Measurements from ENCODE around the gene SULF2. TPM values are rescaled to one million over a fixed set of nuclear protein-coding genes. Genes with fewer than 3 reads are reported as not detected.

SULF2 gene
- total and polyA plus RNA-seq, 2 experiments from 2014 or later, result 49.0 to 66.6 TPM

GRCh38 chr20:47747669-47748031 lies 37.6 kb downstream of the SULF2 start:
- Histone ChIP-seq H3K9me2 (replicated peaks; ENCODE audit: insufficient read depth) (no peaks in the 10 kb centered on the region), H3K79me2 (no peaks in the 10 kb centered on the region), H3K27me3 (no peaks in the 10 kb centered on the region), H3K4me3 (no peak overlapping the region), H4K20me1 (ENCODE audit: insufficient read depth, poor library complexity, severe bottlenecking) (no peaks in the 10 kb centered on the region), H3K9me3 (ENCODE audit: low read depth) (no peaks in the 10 kb centered on the region), H2AFZ (no peak overlapping the region), H3K4me1 (ENCODE audit: insufficient read depth) (no peaks in the 10 kb centered on the region), H3K27ac (no peak overlapping the region), H3K36me3 (replicated peaks; ENCODE audit: insufficient read depth, low read depth) (no peaks in the 10 kb centered on the region), H3K4me2 (no peak overlapping the region)
- 93% methylated on average over 10 of the region's 10 CpGs for WGBS (ENCODE audit: low lambda C conversion rate, missing lambda C conversion rate)
- DNase-seq (ENCODE audit: low spot score), result no peak
- TF ChIP-seq CTCF (IDR thresholded peaks at IDR 0.05; ENCODE audit: poor library complexity) (no peak), EZH2phosphoT487 (IDR thresholded peaks at IDR 0.05; ENCODE audit: low read depth, severe bottlenecking, unreplicated experiment) (no peak), EZH2 (IDR thresholded peaks at IDR 0.05; ENCODE audit: borderline replicate concordance) (no peak)

GRCh38 chr20:47744803-47745202 lies 40.5 kb downstream of the SULF2 start:
- TF ChIP-seq EZH2 (IDR thresholded peaks at IDR 0.05; ENCODE audit: borderline replicate concordance) (no peak), CTCF (IDR thresholded peaks at IDR 0.05; ENCODE audit: poor library complexity) (no peak), EZH2phosphoT487 (IDR thresholded peaks at IDR 0.05; ENCODE audit: low read depth, severe bottlenecking, unreplicated experiment) (no peak)
- no peaks in the 10 kb centered on the region for H3K9me3 ChIP-seq (ENCODE audit: low read depth)
- no peak overlapping the region for H2AFZ ChIP-seq
- 96% methylated on average over 4 of the region's 4 CpGs for WGBS (ENCODE audit: low lambda C conversion rate, missing lambda C conversion rate)
- no peak overlapping the region for H3K4me3 ChIP-seq
- no peaks in the 10 kb centered on the region for H4K20me1 ChIP-seq (ENCODE audit: insufficient read depth, poor library complexity, severe bottlenecking)
- H3K36me3 ChIP-seq (replicated peaks; ENCODE audit: insufficient read depth, low read depth), result no peaks in the 10 kb centered on the region
- H3K4me1 ChIP-seq (ENCODE audit: insufficient read depth), result no peaks in the 10 kb centered on the region
- H3K79me2 ChIP-seq, result no peaks in the 10 kb centered on the region
- no peaks in the 10 kb centered on the region for H3K9me2 ChIP-seq (replicated peaks; ENCODE audit: insufficient read depth)
- no peak overlapping the region for H3K4me2 ChIP-seq
- H3K27me3 ChIP-seq, result no peaks in the 10 kb centered on the region
- no peak overlapping the region for H3K27ac ChIP-seq
- no peak for DNase-seq (ENCODE audit: low spot score)

GRCh38 chr20:47743671-47744070 lies 41.6 kb downstream of the SULF2 start:
- Histone ChIP-seq H3K9me3 (ENCODE audit: low read depth) (no peaks in the 10 kb centered on the region), H3K36me3 (replicated peaks; ENCODE audit: insufficient read depth, low read depth) (no peaks in the 10 kb centered on the region), H3K4me2 (no peak overlapping the region), H3K4me1 (ENCODE audit: insufficient read depth) (no peaks in the 10 kb centered on the region), H2AFZ (no peak overlapping the region), H3K27me3 (no peaks in the 10 kb centered on the region), H3K9me2 (replicated peaks; ENCODE audit: insufficient read depth) (no peaks in the 10 kb centered on the region), H3K27ac (no peak overlapping the region), H3K79me2 (no peaks in the 10 kb centered on the region), H4K20me1 (ENCODE audit: insufficient read depth, poor library complexity, severe bottlenecking) (no peaks in the 10 kb centered on the region), H3K4me3 (no peak overlapping the region)
- 90% methylated on average over 7 of the region's 7 CpGs for WGBS (ENCODE audit: low lambda C conversion rate, missing lambda C conversion rate)
- TF ChIP-seq EZH2phosphoT487 (IDR thresholded peaks at IDR 0.05; ENCODE audit: low read depth, severe bottlenecking, unreplicated experiment) (no peak), CTCF (IDR thresholded peaks at IDR 0.05; ENCODE audit: poor library complexity) (no peak), EZH2 (IDR thresholded peaks at IDR 0.05; ENCODE audit: borderline replicate concordance) (no peak)
- no peak for DNase-seq (ENCODE audit: low spot score)

All from hepatocyte (in vitro differentiated cells).